ENCODE results near the gene PDZD8.

Gene PDZD8

GRCh38 chr10:117260084-117260483 is 115.2 kb downstream of the PDZD8 start:
- FAIRE-seq: no peak

GRCh38 chr10:117259279-117259678 is 116.0 kb downstream of the PDZD8 start:
- DNase-seq (ENCODE audit: insufficient read length): no peak
- TF ChIP-seq TAF1 (IDR thresholded peaks at IDR 0.05; ENCODE audit: borderline replicate concordance, low read depth, low read length) (no peak), POLR2AphosphoS5 (IDR thresholded peaks at IDR 0.05; ENCODE audit: low read depth, low read length) (no peak), POLR2A (IDR thresholded peaks at IDR 0.05; ENCODE audit: low read depth, low read length) (no peak)
- no peak for FAIRE-seq

More at GRCh38 chr10:117260084-117260483, 115.2 kb downstream of the PDZD8 start:
- no peak for DNase-seq (ENCODE audit: insufficient read length)
- TF ChIP-seq POLR2AphosphoS5 (IDR thresholded peaks at IDR 0.05; ENCODE audit: low read depth, low read length) (no peak), TAF1 (IDR thresholded peaks at IDR 0.05; ENCODE audit: borderline replicate concordance, low read depth, low read length) (no peak), POLR2A (IDR thresholded peaks at IDR 0.05; ENCODE audit: low read depth, low read length) (no peak)

DNA sequence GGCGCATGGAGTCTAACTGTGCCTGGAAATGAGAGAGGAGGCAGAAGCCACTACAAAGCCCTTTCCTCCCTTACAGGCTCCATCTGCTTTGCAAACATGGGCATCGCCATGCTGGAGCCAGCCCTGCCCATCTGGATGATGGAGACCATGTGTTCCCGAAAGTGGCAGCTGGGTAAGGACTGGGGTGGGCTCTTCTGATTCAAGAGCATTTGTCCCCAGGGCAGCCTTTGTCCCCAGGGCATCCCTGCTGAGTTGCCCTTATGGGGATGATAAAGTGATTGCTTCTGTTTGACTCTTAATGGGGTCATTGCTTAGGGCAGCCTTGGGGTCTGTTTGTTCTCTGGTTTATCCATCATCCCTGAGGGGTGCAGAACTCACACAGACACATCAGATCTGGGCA is 117.5 kb downstream of the PDZD8 start:
- TF ChIP-seq POLR2AphosphoS5 (IDR thresholded peaks at IDR 0.05; ENCODE audit: low read depth, low read length): no peak
- TF ChIP-seq POLR2A (IDR thresholded peaks at IDR 0.05; ENCODE audit: low read depth, low read length): no peak
- no peak for TF ChIP-seq TAF1 (IDR thresholded peaks at IDR 0.05; ENCODE audit: borderline replicate concordance, low read depth, low read length)
- no peak for DNase-seq (ENCODE audit: insufficient read length)
- no peak for FAIRE-seq

- FAIRE-seq: no peak
- no peak for TF ChIP-seq TAF1 (IDR thresholded peaks at IDR 0.05; ENCODE audit: borderline replicate concordance, low read depth, low read length)
- TF ChIP-seq POLR2AphosphoS5 (IDR thresholded peaks at IDR 0.05; ENCODE audit: low read depth, low read length): no peak
- TF ChIP-seq POLR2A (IDR thresholded peaks at IDR 0.05; ENCODE audit: low read depth, low read length): no peak
- no peak for DNase-seq (ENCODE audit: insufficient read length)
Observed at GRCh38 chr10:117256910-117257309, 118.3 kb downstream of the PDZD8 start.

GRCh38 chr10:117255835-117256460 is 119.3 kb downstream of the PDZD8 start:
- DNase-seq (ENCODE audit: insufficient read length): no peak
- FAIRE-seq: no peak
- no peak for TF ChIP-seq POLR2A (IDR thresholded peaks at IDR 0.05; ENCODE audit: low read depth, low read length)
- TF ChIP-seq POLR2AphosphoS5 (IDR thresholded peaks at IDR 0.05; ENCODE audit: low read depth, low read length): no peak
- TF ChIP-seq TAF1 (IDR thresholded peaks at IDR 0.05; ENCODE audit: borderline replicate concordance, low read depth, low read length): no peak

DNA sequence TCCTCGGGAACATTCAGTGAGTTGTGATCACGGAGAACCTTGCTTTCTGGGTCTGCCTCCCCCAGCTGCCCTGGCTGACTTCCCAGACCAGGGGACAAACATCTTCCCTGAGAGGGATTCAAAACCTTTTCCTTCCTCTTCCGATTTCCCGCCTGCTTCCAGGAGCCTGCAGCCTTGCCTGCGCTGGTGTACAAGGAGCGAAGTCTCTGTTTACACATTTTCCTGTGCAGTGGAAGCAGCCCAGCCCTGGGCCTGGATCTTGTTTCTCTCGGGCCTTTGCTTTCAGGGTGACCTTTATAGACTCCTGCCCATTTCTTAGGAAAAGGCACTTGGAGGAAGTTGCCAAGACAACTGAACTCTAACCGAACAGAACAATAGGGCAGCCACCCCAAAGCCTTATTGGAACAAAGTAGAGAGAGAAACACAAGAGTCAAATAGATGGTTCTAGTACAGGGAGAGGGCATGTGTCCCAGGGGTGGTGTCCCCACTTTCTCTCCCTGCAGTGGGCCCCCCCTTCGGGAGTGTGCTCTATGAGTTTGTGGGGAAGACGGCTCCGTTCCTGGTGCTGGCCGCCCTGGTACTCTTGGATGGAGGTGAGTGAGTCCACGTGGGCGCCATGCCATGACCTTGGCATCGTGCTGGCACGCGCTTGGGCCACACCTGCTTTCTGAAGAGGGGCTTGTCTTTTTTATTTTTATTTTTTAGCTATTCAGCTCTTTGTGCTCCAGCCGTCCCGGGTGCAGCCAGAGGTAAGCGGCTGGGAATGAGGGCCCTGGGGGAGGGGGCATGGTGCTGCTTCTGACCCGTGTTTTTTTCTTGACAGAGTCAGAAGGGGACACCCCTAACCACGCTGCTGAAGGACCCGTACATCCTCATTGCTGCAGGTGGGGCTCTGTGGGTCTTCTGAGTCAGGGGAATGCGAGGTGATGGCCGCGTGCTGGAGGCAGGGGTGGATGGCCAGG is 120.2 kb downstream of the PDZD8 start:
- TF ChIP-seq TAF1 (IDR thresholded peaks at IDR 0.05; ENCODE audit: borderline replicate concordance, low read depth, low read length) (no peak), POLR2AphosphoS5 (IDR thresholded peaks at IDR 0.05; ENCODE audit: low read depth, low read length) (no peak), POLR2A (IDR thresholded peaks at IDR 0.05; ENCODE audit: low read depth, low read length) (no peak)
- FAIRE-seq (no peak), DNase-seq (ENCODE audit: insufficient read length) (no peak)

DNA sequence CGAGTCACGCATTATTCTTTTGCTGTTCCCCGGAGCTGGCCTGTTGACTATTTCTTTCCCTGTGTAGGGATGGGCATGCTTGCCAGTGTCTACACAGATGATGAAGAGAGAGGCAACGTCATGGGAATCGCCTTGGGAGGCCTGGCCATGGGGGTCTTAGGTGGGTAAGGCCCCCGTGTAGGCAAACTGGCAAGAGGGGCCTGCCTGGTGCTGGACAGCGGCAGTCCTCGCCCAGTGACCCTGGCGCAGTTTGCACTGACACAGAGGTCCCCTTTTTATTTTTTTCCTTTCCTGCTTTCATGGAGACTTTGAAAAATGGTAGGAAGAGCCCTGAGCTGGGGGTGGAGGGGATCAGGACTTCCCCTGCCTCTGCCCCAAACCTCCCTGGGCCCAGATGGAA is 120.9 kb downstream of the PDZD8 start:
- no peak for TF ChIP-seq POLR2A (IDR thresholded peaks at IDR 0.05; ENCODE audit: low read depth, low read length)
- TF ChIP-seq TAF1 (IDR thresholded peaks at IDR 0.05; ENCODE audit: borderline replicate concordance, low read depth, low read length): no peak
- no peak for TF ChIP-seq POLR2AphosphoS5 (IDR thresholded peaks at IDR 0.05; ENCODE audit: low read depth, low read length)
- no peak for FAIRE-seq
- DNase-seq (ENCODE audit: insufficient read length): no peak

DNA sequence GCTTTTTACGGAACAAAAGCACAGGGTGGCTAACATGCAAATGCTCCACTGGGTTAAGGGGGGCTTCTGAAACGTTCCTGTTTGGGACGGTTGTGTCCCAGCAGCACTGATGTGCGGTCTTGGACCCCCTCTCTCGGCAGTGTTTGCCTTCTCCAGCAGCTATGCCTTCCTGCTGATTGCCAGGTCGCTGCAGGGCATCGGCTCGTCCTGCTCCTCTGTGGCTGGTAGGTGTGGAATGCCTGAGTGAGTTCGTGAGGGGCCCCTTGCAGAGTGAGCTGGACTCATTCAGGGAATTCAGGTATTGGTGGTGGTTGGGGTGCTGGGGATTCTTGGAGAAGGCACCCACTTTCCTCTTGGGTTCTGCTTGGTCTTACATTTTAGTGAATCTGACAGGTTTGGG is 121.3 kb downstream of the PDZD8 start:
- no peak for TF ChIP-seq POLR2A (IDR thresholded peaks at IDR 0.05; ENCODE audit: low read depth, low read length)
- no peak for TF ChIP-seq POLR2AphosphoS5 (IDR thresholded peaks at IDR 0.05; ENCODE audit: low read depth, low read length)
- no peak for TF ChIP-seq TAF1 (IDR thresholded peaks at IDR 0.05; ENCODE audit: borderline replicate concordance, low read depth, low read length)
- no peak for FAIRE-seq
- no peak for DNase-seq (ENCODE audit: insufficient read length)

DNA sequence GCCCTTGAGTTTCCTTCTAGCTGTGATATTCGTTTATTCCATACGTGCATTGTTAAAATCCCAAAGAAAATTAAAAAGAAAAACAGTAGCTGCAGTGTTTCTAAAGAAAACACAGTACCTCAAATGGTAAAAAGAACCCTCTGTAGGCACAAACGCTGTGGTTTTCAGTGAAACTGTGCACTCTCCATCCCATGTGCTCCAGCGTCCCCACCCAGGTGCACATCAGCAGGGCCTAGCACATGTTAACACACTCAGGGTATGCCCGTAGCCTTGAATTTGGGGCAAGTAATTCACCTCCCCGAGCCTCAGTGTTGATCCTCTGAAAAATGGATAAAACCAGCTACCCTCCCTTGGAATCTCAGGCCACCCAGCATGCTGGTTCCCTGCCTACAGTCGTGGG is 124.8 kb downstream of the PDZD8 start:
- DNase-seq (ENCODE audit: insufficient read length) (no peak), FAIRE-seq (no peak)
- TF ChIP-seq POLR2A (IDR thresholded peaks at IDR 0.05; ENCODE audit: low read depth, low read length) (no peak), POLR2AphosphoS5 (IDR thresholded peaks at IDR 0.05; ENCODE audit: low read depth, low read length) (no peak), TAF1 (IDR thresholded peaks at IDR 0.05; ENCODE audit: borderline replicate concordance, low read depth, low read length) (no peak)

- no peak for TF ChIP-seq POLR2A (IDR thresholded peaks at IDR 0.05; ENCODE audit: low read depth, low read length)
- TF ChIP-seq POLR2AphosphoS5 (IDR thresholded peaks at IDR 0.05; ENCODE audit: low read depth, low read length): no peak
- TF ChIP-seq TAF1 (IDR thresholded peaks at IDR 0.05; ENCODE audit: borderline replicate concordance, low read depth, low read length): no peak
- DNase-seq (ENCODE audit: insufficient read length) (no peak), FAIRE-seq (no peak)
Observed at GRCh38 chr10:117249493-117250093, 125.6 kb downstream of the PDZD8 start.

DNA sequence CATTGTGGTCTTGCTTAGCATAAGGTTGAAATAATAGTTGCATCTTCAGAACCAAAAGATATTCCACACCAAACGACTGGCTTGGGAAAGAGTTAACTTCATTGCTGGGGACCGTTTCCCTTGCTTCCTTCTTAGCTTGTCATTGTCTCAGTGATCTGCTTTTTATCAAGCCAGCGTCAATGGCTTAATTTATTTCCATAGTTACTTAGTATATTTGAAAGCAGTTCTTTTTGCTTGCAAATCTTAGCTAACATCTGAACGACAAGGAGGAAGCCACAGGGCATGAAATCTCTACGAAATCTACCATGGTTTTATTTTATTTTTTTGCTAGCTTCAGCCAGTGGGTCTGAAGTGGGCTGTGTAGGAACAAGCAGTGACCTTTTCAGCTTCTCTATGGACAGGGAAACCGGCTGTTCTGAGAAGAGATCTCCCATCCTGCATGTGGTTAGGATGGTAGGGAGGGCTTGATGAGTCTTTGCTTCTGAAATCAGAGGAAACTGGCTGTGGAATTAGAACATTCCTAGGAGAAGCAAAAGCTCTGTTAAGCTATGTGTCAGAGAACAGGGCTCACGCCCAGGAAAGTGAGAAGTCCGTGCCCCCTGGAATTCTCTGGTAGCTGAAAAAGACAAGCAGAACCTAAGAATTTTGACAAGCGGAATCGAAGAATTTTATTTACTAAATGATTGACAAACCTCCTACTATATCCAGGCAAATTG is 126.3 kb downstream of the PDZD8 start:
- TF ChIP-seq POLR2AphosphoS5 (IDR thresholded peaks at IDR 0.05; ENCODE audit: low read depth, low read length) (no peak), TAF1 (IDR thresholded peaks at IDR 0.05; ENCODE audit: borderline replicate concordance, low read depth, low read length) (no peak)
- no peak for FAIRE-seq
- no peak for DNase-seq (ENCODE audit: insufficient read length)
